Measurements from ENCODE around the gene RFPL3. TPM values are rescaled to one million over a fixed set of nuclear protein-coding genes. Genes with fewer than 3 reads are reported as not detected.
"Not testable (repeated sequence)": the region's sequence is repeated elsewhere in the genome, so short reads cannot be mapped to it uniquely, and the experiment has no call there.

The RFPL3 gene
- polyA plus RNA-seq, 1 donor from 2014 or later = not detected

DNA sequence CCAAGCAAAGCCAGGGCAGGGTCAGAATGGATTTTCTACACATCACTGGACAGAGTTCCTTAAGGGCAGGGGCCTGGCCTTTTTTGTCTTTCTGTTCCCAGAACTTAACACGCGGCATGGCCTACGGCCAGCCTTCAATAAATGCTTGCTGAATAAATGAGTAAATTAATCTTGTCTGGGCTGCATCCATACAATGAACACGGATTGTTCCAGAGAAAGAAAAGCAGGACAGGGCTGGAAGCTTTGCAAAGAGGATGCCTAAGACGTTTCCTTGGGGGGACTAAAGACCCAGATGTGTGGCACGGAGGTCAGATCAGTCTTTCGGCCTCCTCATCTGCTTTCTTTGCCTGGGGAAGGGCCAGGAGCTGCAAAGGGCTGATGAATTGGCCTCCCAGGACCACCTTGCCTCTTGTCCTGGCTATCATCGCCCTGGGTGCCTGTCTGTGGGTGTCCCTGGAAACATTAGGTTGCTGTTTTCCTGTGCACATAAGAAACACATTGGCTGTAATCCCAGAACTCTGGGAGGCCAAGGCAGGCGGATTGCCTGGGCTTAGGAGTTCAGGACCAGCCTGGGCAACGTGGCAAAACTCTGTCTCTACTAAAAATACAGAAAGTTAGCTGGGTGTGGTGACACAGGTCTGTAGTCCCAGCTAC lies 20.8 kb upstream of the RFPL3 start:
- no peaks in the 10 kb centered on the region for H3K4me1 Mint-ChIP-seq
- no peaks in the 10 kb centered on the region for H3K36me3 Mint-ChIP-seq
- peaks cover 0 to 4% (median 0%) of the 10 kb centered on the region in 3 donors for H3K9me3 Mint-ChIP-seq
- peaks cover 14% of the 10 kb centered on the region for H3K27me3 Mint-ChIP-seq
- no peak overlapping the region for H3K27ac Mint-ChIP-seq
- H3K4me3 Mint-ChIP-seq = no peak overlapping the region

DNA sequence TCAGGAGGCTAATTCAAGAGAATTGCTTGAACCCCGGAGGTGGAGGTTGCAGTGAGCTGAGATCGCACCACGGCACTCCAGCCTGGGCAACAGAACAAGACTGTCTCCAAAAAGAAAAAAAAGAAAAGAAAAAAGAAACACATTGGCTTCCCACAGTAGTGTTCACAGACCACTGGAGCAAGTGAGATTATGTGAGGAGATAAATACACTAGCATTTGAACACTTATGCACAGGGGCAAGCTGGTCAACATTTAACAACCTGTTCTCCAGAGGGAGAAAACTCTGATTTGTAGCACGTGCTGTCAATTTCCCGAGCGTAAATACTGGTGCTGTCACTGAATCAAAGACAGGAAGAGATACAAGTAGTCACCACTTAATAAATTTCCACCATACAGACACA lies 20.2 kb upstream of the RFPL3 start:
- not testable (repeated sequence) for H3K36me3 Mint-ChIP-seq, H3K4me3 Mint-ChIP-seq, H3K4me1 Mint-ChIP-seq, H3K9me3 Mint-ChIP-seq, H3K27ac Mint-ChIP-seq
- H3K27me3 Mint-ChIP-seq = peaks cover 11% of the 10 kb centered on the region

DNA sequence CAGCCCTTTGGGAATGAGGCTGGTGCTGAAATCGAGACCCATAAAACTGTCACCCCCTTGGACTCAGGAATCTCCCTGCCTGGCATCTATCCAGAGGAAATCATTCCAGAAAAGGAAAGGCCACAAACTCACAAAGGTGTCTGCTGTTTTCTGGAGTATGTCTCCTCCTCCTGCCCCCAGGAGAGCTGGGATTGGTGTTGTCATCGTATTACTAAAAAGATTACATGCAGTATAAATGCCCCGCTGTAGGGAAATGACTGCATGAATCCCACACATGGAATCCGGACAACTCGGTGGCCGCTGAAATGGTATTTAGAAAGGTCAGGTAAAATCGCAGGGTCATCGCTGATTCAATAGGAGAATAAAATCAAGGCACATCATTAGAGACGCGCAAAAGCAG lies 18.9 kb upstream of the RFPL3 start:
- no peak overlapping the region for H3K4me3 Mint-ChIP-seq
- H3K9me3 Mint-ChIP-seq = peaks cover 0 to 4% (median 0%) of the 10 kb centered on the region in 3 donors
- no peaks in the 10 kb centered on the region for H3K4me1 Mint-ChIP-seq
- peaks cover under 1% of the 10 kb centered on the region for H3K36me3 Mint-ChIP-seq
- peaks cover 9% of the 10 kb centered on the region for H3K27me3 Mint-ChIP-seq
- no peak overlapping the region for H3K27ac Mint-ChIP-seq

DNA sequence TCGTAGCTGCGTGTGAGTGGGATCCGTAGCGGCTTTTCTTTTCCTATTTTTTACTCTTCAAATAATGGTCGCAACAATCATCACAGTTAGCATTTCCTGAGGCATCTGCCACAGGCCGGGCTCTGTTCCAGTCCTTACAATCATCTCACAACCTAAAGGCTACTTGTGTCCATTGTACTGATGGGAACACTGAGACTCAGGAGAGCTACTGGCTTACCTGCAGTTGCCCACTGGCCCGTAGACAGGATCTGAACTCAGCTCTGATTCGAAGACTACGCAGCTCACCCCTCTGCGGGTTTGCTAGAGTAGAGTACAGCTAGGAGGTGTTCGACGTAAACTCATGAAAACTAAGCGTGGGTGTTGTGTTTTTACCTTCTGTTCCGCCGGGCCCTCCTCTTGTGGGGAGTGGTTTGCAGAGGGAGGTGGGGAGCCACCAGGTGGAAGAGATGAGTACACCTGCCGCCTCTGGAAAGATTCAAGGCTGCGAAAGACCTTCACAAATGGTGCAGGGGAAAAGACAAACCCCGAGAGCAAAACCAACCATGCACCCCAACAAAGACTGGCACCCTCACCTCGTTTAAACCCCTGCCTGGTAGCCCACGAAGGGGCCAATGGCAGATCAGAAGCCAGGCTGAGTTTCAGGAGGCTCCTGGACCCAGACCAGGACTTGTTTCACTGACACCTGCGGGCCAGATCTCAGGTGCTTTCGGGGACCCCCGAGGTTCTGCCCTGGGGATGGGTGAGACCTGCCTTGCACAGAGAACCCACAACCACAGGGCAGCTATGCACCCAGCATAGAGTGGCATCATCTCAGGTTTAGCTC lies 18.3 kb upstream of the RFPL3 start:
- H3K4me1 Mint-ChIP-seq = no peaks in the 10 kb centered on the region
- no peak overlapping the region for H3K27ac Mint-ChIP-seq
- no peak overlapping the region for H3K4me3 Mint-ChIP-seq
- peaks cover 1% of the 10 kb centered on the region for H3K36me3 Mint-ChIP-seq
- peaks cover 0 to 4% (median 0%) of the 10 kb centered on the region in 3 donors for H3K9me3 Mint-ChIP-seq
- H3K27me3 Mint-ChIP-seq = peaks cover 8% of the 10 kb centered on the region

DNA sequence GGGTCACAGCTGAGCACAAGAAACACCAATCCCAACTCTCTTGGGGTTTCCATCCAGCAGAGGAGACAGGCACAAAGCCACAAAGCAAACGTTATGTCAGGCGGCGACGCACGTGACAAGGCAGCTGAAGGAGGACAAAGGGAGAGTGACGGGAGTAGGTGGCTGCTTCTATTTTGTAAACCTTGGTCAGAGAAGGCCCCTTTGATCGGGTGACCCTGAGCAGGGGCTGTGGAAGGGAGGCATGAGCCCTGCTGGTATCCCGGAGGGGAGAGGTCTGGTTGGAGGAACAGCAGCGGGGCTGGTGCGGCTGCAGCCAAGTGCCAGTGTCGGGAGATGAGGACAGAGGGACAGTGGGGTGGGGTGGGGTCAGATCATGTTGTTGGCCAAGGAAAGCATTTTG lies 17.3 kb upstream of the RFPL3 start:
- H3K27me3 Mint-ChIP-seq = peaks cover 5% of the 10 kb centered on the region
- no peak overlapping the region for H3K27ac Mint-ChIP-seq
- no peaks in the 10 kb centered on the region for H3K4me1 Mint-ChIP-seq
- H3K4me3 Mint-ChIP-seq = no peak overlapping the region
- peaks cover 0 to 1% (median 0%) of the 10 kb centered on the region in 3 donors for H3K9me3 Mint-ChIP-seq
- peaks cover 1% of the 10 kb centered on the region for H3K36me3 Mint-ChIP-seq

DNA sequence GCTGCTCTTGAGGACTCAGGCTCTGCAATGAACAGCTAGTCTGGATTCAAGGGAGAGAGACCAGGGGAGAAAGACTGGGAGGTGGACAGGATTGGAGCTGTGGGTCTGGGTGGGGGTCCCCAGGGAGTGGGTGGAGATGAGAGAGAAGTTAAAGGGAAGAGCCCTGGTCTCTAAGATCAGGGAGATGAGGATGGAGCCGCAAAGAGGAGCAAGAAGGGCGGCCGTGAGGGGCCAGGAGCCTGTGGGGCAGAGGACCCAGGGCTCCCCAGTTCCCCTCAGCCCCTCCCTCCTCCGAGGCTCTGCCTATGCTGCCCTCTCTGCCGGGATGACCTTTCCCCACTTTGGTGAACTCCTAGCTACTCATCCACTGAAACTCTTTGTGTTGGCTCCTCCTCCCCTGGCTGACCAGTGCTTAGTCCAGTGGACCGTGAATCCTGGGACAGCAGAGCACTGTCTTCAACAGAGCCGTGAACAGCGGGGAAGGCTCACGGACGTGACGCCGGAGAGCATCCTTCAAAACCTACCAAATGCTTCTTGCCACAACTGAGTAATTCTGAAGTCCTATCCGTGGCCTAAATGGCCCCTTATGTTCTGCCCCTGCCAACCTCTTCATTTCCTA lies 16.4 kb upstream of the RFPL3 start:
- H3K9me3 Mint-ChIP-seq = peaks cover 0 to 4% (median 0%) of the 10 kb centered on the region in 3 donors
- peaks cover 2% of the 10 kb centered on the region for H3K27me3 Mint-ChIP-seq
- peaks cover 1% of the 10 kb centered on the region for H3K36me3 Mint-ChIP-seq
- peak overlapping the region in 1 of 3 donors; percentile 92 for H3K27ac Mint-ChIP-seq
- no peak overlapping the region for H3K4me3 Mint-ChIP-seq
- H3K4me1 Mint-ChIP-seq = no peaks in the 10 kb centered on the region

DNA sequence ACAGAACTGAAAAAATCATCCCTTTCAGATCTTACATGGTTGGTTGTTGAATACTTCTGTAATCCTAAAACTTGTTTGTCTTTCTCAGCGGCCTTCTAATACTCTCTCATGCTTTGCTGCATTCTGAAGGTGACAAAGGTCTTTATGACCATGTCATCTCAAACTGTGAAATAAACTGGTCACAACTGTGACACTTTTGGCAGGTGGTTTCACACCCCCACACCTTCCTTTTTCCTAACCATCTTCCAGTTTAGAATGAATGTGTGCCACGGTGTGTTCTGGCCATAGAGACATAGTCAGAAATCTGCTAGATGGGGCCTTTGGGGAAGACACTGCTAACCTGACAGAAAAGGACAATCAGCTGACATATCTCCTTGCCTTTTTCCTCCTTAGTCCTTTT lies 14.7 kb upstream of the RFPL3 start:
- no peaks in the 10 kb centered on the region for H3K4me1 Mint-ChIP-seq

DNA sequence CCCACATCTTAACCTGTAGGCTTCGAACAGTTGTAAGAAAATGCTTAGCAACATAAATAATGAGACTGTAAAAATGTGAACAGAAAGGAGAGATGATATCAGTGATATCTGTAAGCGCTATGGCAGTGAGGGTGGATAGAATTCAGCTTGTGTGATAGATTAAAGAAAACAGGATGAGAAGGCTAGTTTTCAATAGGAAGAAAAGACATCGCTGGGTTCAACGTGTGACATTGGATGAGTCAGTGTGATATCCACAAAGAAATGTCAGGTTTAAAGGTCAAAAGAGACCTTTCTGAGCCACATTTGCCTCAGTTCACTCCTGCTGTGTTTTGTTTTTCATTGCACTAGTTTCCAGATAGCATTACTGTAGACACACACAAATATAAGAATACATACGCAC lies 13.7 kb upstream of the RFPL3 start:
- Mint-ChIP-seq H3K4me3 (no peak overlapping the region), H3K27me3 (peaks cover 2% of the 10 kb centered on the region), H3K36me3 (peaks cover 1% of the 10 kb centered on the region), H3K27ac (no peak overlapping the region), H3K9me3 (peaks cover 0 to 5% (median 0%) of the 10 kb centered on the region in 3 donors), H3K4me1 (no peaks in the 10 kb centered on the region)

More for the DNA sequence above, 14.7 kb upstream of the RFPL3 start:
- H3K27me3 Mint-ChIP-seq = peaks cover 2% of the 10 kb centered on the region
- H3K9me3 Mint-ChIP-seq = peaks cover 0 to 5% (median 0%) of the 10 kb centered on the region in 3 donors
- H3K36me3 Mint-ChIP-seq = peaks cover 1% of the 10 kb centered on the region
- no peak overlapping the region for H3K27ac Mint-ChIP-seq
- no peak overlapping the region for H3K4me3 Mint-ChIP-seq

DNA sequence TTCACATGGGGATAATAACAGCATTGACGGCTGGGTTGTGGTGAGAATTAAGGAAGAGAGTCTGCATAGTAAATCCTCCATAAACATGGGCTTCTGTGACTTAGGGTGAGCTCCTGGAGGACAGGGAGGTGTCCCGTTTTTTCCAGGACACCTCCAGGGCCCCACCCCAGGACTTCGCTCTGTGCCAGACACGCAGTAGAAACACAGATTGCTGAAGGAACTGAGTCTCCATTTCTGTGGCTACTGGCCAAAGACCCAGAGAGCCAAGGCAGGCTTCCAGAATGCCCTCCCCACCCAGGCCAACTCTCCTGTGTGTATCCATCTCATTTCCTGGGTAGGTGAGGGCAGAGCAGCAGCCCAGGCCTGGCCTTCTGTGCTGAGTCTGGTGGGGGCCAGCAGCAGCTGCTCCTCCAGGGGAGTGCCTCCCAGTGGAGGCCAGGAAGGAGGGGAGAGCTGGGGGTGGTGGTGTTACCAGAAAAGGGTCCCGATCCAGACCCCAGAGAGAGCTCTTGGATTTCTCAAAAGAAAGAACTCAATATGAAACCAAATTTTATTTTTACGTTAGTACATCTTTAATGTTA lies 9.5 kb upstream of the RFPL3 start:
- Mint-ChIP-seq H3K36me3 (peaks cover 1% of the 10 kb centered on the region), H3K27me3 (peaks cover 2% of the 10 kb centered on the region), H3K27ac (no peak overlapping the region), H3K9me3 (peaks cover 0 to 4% (median 3%) of the 10 kb centered on the region in 3 donors), H3K4me1 (no peaks in the 10 kb centered on the region), H3K4me3 (no peak overlapping the region)

DNA sequence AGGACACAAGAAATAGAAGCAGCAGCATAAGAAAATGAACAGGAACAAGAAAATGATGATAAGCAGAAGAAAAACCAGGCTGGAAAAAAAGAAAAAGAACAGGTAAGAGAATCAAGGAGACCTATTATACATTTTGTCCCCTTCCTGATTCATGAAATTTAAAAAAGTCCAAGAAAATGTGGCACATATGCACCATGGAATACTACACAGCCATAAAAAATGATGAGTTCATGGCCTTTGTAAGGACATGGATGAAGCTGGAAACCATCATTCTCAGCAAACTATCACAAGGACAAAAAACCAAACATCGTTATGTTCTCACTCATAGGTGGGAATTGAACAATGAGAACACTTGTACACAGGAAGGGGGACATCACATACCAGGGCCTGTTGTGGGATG lies 5.8 kb upstream of the RFPL3 start:
- not testable (repeated sequence) for H3K36me3 Mint-ChIP-seq, H3K4me3 Mint-ChIP-seq, H3K27me3 Mint-ChIP-seq, H3K27ac Mint-ChIP-seq, H3K9me3 Mint-ChIP-seq, H3K4me1 Mint-ChIP-seq

DNA sequence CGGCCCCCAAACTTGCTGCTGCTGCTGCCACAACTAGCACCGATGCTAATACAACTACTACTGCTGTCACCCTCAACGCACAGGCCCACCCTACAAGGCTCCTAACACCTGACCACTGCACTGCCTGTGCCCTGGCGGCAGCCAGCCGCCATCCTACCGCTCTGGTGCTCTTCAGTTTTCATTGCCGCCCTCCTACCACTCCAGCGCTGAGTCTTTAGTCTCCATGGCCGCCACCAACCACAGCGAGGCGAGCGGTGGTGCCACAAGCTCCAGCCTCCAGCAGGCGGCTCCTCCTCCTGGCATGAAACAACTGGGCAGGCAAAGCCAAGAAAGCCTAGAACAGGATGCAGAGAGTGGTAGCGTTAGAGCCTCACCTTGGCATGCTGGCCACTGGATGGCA lies 5.0 kb upstream of the RFPL3 start:
- Mint-ChIP-seq H3K4me1 (no peaks in the 10 kb centered on the region), H3K27ac (no peak overlapping the region), H3K4me3 (no peak overlapping the region), H3K27me3 (peaks cover 2% of the 10 kb centered on the region), H3K36me3 (peaks cover 7% of the 10 kb centered on the region), H3K9me3 (peaks cover 0 to 4% (median 0%) of the 10 kb centered on the region in 3 donors)

DNA sequence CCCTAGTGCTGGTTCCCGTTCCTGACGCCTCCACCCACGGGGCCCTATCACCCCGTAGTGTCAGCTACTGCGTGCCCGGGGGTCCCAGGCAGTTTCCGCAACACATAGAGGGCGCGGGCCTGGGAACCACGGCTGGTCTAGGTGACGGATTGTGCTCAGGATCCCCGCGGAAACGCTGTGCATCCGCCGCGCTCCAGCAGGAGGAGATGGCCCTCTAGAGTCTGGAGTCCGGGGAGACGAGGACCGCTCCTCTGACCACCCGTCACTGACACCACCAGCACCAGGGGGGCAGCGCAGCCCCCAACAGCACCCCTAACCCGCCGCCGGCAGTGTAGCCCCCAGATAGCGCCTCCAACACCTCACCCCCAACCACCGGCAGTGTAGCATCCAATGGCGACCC lies 4.4 kb upstream of the RFPL3 start:
- H3K27ac Mint-ChIP-seq = no peak overlapping the region
- H3K36me3 Mint-ChIP-seq = peaks cover 7% of the 10 kb centered on the region
- no peak overlapping the region for H3K4me3 Mint-ChIP-seq
- H3K9me3 Mint-ChIP-seq = peaks cover 0 to 4% (median 0%) of the 10 kb centered on the region in 3 donors
- H3K4me1 Mint-ChIP-seq = no peaks in the 10 kb centered on the region
- peaks cover 2% of the 10 kb centered on the region for H3K27me3 Mint-ChIP-seq

DNA sequence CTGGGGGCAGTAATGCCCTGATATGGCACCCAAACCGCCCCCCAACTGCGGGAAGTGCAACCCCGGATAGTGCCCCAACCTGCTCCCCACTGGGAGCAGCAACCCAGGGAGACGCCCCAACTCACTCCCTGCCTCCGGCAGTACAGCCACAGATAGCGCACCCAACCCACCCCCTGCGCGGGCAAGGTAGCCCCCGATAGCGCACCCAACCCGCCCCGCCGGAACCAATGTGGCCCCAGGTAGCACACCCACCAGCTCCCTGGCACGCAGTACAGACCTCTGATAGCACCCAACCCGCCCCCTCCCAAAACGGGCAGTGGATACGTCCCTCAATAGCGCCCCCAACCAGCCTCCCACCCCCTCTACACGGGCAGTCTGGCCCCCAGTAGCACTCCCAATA lies 3.8 kb upstream of the RFPL3 start:
- Mint-ChIP-seq H3K4me1 (no peaks in the 10 kb centered on the region), H3K27ac (no peak overlapping the region), H3K36me3 (peaks cover 7% of the 10 kb centered on the region), H3K9me3 (peaks cover 0 to 4% (median 0%) of the 10 kb centered on the region in 3 donors), H3K27me3 (peaks cover 2% of the 10 kb centered on the region), H3K4me3 (no peak overlapping the region)

DNA sequence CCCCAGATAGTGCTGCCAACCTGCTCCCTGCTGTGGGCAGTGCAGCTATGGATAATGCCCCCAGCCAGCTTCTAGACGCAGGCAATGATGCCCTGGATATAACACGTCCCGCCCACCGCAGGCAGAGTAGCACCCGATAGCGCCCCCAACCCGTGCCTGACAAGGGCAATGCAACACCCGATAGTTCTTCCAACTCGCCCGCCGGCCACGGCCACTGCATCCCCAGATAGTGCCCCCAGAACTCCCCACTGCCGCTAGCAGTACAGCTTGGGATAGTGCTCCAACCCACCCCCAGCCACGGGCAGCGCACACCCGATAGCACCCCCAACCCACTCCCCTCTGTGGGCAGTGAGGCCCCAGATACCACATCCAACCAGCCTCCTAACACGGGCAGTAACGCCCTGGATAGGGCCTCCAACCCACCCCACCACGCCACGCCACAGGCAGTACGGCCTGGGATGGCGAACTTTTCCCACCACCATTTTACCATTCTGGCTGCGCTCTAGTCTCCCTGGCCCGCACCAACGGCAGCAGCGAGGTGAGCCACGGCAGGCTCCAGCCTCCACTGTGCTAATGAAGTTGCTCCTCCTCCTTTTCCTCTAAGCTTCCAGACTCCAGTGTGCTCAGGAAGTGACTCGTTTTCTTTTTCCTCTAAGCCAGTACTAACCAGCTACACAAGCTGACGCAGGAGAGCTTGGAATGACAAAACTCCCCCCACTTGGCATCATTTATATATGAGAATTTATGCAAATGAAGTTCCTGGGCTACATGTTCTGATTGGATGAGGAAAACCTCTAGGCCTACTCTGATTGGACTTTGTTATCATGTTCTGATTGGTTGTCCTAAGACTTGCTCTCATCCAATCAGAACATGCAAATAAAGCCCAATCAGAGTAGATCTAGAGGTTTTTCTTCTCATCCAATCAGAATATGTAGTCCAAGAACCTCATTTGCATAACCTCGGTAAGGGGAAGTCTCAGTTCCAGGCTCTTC lies 3.0 kb upstream of the RFPL3 start:
- Mint-ChIP-seq H3K27ac (no peak overlapping the region), H3K4me3 (no peak overlapping the region), H3K9me3 (peaks cover 0 to 4% (median 0%) of the 10 kb centered on the region in 3 donors), H3K27me3 (peaks cover 2% of the 10 kb centered on the region), H3K4me1 (peaks cover 0 to 1% (median 0%) of the 10 kb centered on the region in 3 donors), H3K36me3 (peaks cover 11% of the 10 kb centered on the region)
